GM21515 (cell line): Measurements from ENCODE around the gene ADGRF4.

ENCODE experiments used
- ATAC-seq: cut with Tn5 transposase; IDR thresholded peaks from one replicate; pipeline ENCODE4 v1.9.1; 2021; ENCODE audit not compliant: unreplicated experiment

Gene ADGRF4, protein sequence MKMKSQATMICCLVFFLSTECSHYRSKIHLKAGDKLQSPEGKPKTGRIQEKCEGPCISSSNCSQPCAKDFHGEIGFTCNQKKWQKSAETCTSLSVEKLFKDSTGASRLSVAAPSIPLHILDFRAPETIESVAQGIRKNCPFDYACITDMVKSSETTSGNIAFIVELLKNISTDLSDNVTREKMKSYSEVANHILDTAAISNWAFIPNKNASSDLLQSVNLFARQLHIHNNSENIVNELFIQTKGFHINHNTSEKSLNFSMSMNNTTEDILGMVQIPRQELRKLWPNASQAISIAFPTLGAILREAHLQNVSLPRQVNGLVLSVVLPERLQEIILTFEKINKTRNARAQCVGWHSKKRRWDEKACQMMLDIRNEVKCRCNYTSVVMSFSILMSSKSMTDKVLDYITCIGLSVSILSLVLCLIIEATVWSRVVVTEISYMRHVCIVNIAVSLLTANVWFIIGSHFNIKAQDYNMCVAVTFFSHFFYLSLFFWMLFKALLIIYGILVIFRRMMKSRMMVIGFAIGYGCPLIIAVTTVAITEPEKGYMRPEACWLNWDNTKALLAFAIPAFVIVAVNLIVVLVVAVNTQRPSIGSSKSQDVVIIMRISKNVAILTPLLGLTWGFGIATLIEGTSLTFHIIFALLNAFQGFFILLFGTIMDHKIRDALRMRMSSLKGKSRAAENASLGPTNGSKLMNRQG

DNA sequence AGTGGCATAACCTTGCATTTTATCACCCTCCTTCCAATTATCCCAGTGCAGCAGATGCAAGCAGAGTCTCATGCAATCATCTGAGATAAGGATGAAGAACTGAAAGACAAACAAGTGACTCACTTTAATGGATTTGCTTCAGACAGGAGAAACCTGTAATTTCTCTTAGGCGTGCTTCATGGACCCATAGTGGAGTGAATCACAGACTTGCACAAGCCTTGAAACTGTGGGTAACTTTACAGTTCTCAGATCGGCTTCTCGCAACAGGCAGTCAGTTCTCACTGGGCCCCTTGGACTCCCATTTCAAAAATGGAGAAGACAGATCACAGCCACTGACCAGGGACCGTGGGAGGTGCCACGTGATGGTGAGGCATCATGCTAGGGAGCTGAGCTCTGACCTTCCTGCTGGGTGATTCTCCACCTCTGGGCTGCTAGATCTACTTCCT lies at the start of gene ADGRF4:
Gene ADGRF4, plus strand, starts transcription at position 239 of the 446 bp plus-strand sequence. CDS start 8,666 bp downstream, outside the sequence.
- no peak for ATAC-seq

DNA sequence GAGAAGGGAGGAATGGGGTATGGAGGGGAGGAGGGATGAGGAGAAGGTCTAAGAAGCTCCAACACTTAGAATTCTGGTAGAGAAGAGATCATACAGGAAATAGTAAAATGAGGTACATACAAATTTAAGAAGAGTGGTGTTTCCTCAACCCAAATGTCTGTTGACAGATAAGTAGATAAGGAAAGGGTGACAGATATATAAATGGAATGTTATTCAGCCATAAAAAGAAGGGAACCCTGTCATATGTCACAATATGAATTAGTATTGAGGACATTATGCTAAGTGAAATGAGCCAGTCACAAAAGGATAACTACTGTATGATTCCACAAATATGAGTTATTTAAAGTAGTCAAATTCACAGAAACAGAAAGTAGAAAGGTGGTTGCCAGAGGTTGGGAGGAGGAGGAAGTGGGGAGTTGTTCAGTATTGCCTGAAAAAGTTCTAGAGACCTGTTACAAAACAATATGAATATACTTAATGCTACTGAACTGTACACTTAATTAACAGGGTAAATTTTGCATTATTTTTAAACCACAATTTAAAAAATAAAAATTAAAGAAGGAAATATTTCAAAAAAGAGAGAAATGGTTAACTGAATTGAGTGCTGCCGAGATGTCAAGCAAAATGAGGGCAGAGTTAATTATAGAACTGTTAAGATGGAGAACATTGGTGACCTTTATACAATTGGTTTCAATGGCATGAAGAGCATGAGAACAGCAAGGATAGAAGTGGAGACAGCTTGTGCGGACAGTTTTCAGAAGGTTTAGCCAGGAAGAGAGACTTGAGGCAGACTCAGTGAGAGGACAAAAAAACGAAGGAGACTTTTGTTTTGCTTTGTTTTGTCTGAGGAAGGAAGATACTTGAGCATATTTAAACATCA lies 47.6 kb upstream of the ADGRF4 start:
- no peak for ATAC-seq

DNA sequence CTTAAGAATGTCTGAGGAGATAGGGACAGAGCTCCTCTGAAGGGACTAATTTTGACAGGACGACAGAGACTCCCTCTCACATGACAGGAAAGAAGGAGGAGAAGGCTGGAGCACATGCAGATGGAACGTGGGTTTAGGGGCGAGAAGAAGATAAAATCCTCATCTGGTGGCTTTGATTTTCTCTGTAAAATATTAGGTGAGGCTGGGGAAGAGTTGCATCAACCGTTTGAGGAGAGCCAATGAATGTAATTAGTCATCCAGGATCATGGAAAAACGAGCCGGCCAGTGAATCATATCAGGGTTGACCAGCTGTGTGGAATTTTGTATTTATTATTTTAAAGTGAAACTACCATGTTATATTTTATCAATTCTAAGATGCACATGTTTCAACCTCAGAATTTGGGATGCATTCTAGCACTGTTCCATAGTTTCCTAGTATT lies 46.9 kb upstream of the ADGRF4 start:
- ATAC-seq = no peak

DNA sequence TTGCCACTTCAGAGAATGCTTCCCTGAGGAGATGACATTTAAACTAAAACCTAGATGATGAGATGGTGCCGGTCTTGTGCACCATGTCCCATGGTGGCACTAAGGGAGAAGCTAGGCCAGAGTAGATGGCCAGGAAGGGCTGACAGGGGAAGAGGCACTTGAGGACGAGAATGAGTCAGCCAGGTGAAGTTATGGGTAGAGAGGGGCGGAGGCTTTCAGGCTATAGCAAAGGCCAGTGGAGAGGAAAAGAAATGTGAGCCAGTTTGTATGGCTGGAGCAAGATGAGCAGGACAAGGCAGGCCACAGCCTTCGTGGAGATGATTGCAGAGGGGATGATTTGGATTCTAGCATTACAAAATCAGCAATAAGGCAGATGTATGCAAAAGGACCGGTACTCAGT lies 44.7 kb upstream of the ADGRF4 start:
- no peak for ATAC-seq

DNA sequence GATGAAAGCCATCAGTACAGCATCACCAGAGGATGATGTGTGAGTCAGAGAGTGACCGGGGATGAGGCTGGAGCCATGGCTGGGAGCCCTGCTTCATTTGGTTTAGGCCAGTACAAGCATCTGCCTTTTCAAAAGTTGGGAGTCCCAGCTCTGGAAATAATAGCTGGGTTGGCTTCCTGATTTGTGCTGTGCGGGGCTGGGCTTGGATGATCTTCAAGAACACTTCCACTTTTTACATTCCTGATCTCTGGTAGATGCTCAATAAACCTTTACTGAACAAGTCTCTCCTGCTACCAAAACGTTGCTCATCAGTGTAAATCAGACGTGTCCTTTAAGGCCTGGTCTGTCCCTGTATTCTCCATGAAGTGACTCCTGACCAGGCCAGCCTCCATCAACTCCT lies 44.1 kb upstream of the ADGRF4 start:
- no peak for ATAC-seq

DNA sequence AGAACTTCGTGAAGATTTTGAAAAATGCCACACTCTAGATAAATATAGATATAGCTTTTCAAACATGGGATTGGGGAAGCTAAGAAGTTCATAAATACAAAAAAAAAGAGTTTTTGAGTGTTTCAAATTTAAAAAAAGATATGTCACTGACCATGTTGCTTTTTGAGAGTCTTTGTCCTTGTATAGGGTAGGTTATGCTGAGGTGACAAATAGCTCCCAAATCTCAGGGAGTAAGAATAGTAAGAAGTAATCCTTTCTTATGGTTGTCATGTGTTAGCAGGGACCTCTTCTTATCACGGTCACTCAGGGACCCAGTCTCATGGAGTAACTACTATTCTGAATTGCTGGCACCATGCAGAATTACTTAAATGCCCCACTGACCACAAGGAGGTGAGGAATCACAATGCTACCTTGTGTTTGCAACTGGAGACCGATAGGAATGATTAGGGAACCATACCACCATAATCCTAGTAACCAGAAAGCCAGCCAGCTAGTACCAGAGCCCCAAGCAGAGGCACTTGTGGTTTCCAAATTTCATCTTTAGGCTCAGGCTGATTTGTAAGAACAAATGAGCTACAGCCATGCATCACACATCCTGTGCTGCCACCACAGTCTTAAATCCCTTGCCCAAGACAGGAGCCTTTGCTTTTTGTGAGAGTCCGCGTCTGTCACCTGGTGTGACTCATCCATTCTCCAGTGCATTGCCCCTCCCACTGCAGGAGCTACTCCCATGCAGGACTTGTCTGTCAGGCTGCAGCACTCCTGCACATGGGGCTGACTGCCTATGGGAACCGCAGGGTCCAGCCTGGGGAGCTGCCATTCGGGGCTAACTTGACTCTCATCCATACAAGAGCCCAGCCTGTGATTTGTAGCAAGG lies 42.4 kb upstream of the ADGRF4 start:
- ATAC-seq = no peak

DNA sequence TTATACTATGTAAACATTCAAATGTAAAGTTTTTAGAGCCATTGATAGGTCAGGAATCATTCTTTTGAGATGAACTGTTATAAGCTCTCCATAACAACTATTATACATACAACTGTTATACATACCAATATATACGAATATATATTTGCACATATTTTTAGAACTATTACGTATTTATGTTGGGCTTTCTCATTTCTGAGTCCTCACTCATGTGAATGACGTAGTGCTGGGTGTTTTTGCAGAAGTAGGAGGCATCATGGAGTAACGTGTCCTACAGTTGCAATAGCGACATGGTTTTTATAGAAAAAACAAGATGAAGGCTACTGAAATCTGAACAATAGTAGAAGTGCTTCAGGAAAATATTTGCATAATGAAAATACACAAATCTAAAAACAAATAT lies 36.4 kb upstream of the ADGRF4 start:
- ATAC-seq = no peak

DNA sequence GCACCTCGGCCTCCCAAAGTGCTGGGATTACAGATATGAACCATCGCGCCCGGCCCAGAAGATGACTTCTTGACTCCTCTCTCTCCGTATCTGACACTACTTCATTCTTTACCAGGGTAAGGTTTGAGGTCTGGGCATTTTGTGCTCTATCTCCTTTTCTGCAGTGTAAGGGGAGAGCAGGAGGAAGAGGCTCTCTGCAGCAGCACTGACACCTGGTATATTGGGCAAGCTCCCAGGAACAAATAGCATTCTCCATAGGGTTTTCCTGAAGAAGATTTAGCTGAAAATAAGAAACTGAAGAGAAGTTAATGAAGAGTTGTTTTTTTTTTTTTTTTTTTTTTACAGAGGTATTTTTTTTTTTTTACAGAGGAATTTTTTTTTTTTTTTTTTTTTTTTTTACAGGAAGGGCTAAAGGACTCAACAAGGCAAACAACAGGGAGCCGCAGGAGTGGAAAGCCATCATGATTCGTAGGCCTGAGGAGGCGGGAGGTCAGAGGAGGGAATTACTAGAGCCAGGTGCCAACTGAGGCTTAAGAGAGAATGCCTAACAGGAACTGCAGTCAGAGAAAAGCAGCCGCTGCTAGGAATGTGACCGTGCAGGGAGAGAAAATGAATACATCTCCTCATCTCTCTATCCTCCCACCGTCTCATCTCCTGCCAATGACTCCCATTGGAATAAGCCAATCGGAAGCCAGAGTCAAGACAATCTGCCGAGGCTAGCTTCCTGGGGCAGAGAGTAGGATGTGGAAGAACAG lies 34.7 kb upstream of the ADGRF4 start:
- ATAC-seq = no peak

DNA sequence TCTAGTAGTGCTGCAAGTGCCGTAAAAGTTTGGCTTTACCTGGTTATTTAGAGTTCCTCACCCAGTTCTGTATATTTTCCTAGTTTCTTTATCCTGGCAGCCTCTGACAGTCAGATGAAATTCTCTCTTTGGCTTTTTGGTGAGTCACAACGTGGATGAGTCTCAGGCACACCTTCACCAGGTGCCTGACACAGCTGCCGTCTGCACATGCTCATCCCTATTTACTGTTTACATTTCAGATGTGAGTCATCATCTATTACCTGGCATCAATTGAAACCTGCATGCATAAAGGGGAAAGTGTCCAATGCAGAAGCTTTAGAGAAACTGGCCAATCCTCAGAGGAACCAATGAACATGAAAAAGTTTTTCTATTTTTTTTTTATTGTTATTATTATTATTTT lies 33.3 kb upstream of the ADGRF4 start:
- no peak for ATAC-seq

DNA sequence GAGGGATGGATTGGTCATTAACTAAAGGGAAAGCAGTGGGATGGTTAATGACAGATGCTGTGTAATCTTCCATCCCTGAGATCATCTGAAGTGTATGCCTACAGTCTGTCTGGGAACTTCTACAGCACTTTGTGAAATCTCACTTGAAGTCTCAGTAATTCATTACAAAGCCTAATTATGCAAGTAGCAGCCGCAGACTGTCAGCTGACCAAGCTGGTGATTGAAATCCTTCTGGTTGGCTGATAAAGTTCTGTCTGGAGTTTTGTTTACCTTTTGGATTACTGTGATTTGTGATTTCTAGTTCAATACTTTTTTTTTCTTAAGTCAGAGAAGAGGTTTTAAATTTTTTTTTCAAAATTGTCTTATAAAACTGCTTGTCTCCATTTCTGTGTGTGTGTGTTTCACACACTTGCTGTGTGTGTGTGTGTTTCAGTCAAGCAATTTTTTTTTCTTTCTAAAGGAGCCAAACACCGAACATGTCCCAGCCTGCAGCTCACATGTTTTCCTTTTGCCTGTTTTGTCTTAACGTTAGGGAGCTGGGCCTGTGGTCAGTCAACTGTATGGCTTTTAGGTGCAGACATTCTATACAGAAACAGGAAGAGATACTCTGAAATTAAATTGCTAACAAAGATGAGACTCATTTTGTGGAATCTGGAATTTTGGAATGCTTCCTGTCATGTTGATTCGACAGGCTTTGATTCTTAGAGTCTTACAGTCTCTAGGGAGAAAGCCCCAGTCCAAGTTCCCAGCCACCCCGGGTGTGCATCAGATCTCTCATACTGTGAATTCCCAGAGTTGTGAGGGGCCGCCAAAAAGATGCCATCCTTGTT lies 28.5 kb upstream of the ADGRF4 start:
- ATAC-seq = no peak

DNA sequence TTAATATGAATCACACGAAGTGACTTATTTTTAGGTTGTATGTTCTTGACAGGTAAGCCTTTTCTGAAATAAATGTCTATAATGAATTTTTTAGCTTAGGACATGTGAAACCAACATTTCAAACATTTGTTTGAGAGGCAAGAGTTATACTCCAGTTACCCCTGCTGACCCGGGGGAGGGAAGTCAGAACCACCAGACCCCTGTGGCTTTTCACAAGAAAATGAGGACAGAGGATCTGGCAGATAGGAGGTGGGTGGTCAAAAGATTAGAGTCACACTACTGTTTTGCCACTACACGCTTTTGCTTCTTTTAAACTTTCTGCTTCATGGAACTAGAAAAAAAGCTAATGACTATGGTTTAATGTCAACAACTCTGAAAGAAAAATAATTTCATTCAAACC lies 27.5 kb upstream of the ADGRF4 start:
- ATAC-seq = no peak

DNA sequence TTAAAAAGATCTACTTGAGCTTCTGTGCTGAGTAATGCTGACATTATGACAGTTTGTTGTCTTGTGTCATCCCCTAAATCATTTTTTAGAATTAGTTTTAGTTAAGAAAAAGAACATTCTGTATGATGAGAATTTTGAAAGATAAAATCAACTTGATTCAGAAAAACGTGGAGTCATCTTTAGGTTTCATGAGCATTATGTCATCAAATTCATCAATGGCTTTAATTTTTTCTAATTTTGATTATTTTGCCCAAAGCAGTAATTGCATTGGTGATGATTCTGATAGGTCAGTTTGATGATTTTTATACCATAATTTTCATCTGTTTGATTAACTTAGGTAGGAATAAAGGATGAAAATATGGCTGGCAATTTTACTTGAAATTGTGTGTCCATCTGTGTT lies 26.6 kb upstream of the ADGRF4 start:
- ATAC-seq = no peak

DNA sequence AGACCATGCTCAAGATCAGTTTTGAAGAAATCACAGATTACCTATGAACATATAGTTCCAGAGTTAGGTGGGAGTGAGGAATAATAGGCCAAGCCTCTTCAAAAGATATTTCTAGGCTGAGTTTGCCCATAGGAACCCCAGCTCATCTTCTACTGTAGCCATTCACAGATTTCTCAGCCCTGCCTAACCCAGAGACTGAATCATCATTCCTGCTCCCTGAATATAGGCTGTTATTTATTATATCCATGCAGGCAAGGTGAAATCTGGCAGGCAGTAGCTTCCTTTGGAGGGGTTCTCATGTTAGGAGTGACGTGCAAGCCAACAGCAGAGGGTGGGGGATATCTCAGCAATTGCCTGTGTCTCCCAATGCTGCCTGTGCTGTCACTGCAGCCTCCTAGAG lies 25.6 kb upstream of the ADGRF4 start:
- no peak for ATAC-seq

DNA sequence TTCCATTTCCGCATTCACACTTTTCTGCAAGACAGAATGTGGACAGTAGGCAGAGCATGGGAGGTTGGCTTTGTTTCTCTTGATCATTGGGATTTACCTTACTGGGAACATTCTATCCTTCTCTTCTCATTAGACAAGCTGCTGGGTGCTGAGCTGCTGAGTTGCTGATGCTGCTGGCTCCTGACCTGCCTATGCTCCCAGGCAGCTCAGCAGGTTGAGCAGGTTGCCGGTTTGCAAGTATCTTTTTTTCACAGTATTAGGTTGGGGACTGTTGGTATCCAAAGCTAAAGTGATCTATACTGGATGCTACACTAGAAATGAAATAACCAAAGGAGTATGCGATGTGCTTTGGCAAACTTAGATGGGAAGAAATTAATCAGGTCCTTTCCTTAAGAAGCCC lies 23.7 kb upstream of the ADGRF4 start:
- ATAC-seq = no peak

DNA sequence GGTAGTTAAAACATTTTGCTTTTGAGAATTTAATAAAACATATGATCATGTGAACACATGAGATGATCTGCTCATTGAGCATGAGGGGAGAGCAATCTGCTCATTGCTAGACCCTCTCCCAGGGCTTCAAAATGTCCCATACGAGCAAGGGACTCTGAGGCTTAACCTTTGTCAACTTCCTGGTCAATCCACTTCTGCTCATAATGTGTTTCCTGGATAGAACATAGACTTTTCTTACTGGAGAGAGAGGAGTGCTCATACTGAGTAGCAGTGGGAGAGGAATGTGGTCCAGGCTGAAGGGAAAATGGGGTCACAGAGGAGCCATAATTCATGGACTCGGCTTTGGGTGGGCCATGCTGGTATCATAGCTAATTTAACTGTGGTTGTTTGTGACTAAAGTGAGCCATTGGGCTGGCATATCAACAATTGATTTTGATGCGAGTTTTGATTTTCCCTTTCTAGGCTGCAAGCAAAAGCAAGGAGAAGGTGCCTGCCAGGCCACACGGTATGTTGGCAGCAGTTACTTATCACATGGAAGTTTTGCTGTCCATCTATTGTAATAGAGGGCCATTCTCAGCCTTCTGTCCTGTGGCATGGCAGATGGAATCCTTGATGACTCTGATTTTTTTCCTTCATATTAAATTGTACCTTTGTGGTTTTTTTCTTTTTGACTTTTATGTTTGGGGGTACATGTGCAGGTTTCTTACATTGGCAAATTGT lies 20.8 kb upstream of the ADGRF4 start:
- no peak for ATAC-seq

DNA sequence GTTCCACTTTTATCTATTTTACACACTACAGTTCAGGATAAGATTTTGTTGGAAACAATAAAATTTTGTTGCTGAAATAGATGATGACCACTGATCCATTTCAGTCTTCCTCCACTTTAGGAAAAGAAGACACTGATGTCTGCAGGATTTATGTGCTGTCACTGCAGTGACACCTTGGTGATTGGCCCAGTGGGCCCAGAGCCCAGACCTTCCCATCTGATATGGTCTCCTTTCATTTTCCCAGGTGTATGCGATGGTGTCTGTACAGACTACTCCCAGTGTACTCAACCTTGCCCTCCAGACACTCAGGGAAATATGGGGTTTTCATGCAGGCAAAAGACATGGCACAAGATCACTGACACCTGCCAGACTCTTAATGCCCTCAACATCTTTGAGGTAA lies 19.6 kb upstream of the ADGRF4 start:
- ATAC-seq = no peak

DNA sequence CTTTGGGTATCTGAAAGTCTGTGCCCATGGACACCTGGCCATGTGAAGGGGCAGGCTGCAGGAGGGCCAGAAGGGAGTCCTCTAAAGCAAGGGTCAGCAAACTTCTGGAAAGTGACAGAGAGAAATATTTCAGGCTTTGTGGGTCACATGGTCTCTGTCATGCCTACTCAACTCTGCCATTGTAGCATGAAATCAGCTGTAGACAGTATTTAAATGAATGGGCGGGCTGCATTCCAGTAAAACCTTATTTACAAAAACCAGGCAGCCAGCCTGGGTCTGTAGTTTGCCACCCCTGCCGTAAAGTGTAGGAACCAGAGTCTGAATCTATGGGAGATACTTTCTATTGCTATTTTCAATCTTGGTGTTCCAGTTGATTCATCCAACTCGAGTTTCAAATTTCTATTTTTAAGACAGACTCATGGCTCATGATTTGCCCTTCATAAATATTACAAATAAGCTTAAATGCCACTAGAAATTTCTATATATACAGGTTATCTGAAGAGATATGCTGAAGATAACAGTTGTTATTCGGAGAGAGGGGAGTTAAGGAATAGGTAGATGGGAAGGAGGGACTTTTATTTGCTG lies 19.0 kb upstream of the ADGRF4 start:
- no peak for ATAC-seq

DNA sequence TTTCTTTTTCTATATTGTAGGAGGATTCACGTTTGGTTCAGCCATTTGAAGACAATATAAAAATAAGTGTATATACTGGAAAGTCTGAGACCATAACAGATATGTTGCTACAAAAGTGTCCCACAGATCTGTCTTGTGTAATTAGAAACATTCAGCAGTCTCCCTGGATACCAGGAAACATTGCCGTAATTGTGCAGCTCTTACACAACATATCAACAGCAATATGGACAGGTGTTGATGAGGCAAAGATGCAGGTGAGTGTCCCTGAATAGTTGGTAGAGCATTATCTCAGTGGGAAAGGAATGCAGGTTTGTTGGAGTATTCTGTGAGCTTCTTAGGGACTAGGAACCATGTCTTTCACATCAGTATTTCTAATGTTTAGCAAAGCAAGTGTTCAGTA lies 18.3 kb upstream of the ADGRF4 start:
- ATAC-seq = no peak
